Uterus (tissue), 2 donors: ENCODE measurements around the gene DLL3.

Experiments
- POLR2A ChIP-seq, 2 donors: fragments of 450-650 bp; IDR thresholded peaks; one replicate each; pipeline ENCODE4 v1.6.1; 2016; ENCODE audit warnings: antibody characterized with exemption in 2 of 2, mild to moderate bottlenecking in 1 of 2, moderate library complexity in 1 of 2
- TF ChIP-seq, protein P1 (sequence below), 4 experiments: fragments of 200-600 bp in 2 of 4; fragments of 450-650 bp in 2 of 4; sonication (generic) in 2 of 4; IDR thresholded peaks; one replicate each; pipeline ENCODE4 v1.5.1; 2016 to 2019; ENCODE audit warnings: antibody characterized with exemption in 4 of 4, mild to moderate bottlenecking in 2 of 4, moderate library complexity in 1 of 4

DNA sequence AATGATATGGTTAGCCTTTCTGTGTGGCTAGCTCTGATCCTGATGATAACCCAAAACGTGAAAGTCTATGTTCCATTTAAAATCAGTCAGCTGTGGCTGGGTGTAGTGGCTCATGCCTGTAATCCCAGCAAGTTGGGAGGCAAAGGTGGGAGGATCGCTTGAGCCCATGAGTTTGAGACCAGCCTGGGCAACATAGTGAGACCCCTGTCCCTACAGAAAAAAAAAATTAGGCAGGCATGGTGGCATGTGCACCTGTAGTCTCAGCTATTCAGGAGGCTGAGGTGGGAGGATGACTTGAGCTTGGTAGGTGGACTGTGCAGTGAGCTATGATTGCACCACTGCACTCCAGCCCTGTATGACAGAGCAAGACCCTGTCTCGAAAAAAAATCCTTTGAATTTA is 35.0 kb downstream of the DLL3 start:
- TF ChIP-seq, protein P1, sequence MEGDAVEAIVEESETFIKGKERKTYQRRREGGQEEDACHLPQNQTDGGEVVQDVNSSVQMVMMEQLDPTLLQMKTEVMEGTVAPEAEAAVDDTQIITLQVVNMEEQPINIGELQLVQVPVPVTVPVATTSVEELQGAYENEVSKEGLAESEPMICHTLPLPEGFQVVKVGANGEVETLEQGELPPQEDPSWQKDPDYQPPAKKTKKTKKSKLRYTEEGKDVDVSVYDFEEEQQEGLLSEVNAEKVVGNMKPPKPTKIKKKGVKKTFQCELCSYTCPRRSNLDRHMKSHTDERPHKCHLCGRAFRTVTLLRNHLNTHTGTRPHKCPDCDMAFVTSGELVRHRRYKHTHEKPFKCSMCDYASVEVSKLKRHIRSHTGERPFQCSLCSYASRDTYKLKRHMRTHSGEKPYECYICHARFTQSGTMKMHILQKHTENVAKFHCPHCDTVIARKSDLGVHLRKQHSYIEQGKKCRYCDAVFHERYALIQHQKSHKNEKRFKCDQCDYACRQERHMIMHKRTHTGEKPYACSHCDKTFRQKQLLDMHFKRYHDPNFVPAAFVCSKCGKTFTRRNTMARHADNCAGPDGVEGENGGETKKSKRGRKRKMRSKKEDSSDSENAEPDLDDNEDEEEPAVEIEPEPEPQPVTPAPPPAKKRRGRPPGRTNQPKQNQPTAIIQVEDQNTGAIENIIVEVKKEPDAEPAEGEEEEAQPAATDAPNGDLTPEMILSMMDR (IDR thresholded peaks at IDR 0.05) = no peak
- no peak for TF ChIP-seq POLR2A (IDR thresholded peaks at IDR 0.05)
